Lower lobe of right lung (tissue), 2 donors: ENCODE measurements around the gene EXO1. TPM values are rescaled to one million over a fixed set of nuclear protein-coding genes. Genes with fewer than 3 reads are reported as not detected.
A peak's percentile ranks its signal among the peaks of the same experiment; 100 is the strongest.

Experiments
- ATAC-seq, 2 donors: fragments of 200-7000 bp; cut with Tn5 transposase; one replicate each; pipeline ENCODE4 v1.9.1; 2020 to 2022; ENCODE audit warnings: mild to moderate bottlenecking in 2 of 2, moderate library complexity in 2 of 2
- DNase-seq: peaks from one replicate; pipeline ENCODE4 v3.0.0-alpha.2; 2020
- H3K27ac ChIP-seq: fragments of 200-600 bp; one replicate; pipeline ENCODE4 v1.8.0; 2022
- H3K27me3 ChIP-seq: fragments of 200-600 bp; one replicate; pipeline ENCODE4 v1.8.0; 2022; ENCODE audit warnings: low read depth
- H3K36me3 ChIP-seq: fragments of 200-600 bp; one replicate; pipeline ENCODE4 v1.8.0; 2022; ENCODE audit warnings: mild to moderate bottlenecking
- H3K4me1 ChIP-seq: fragments of 200-600 bp; one replicate; pipeline ENCODE4 v1.8.0; 2022
- H3K4me3 ChIP-seq: fragments of 200-600 bp; one replicate; pipeline ENCODE4 v1.8.0; 2022; ENCODE audit warnings: mild to moderate bottlenecking
- H3K9me3 ChIP-seq: fragments of 200-600 bp; one replicate; pipeline ENCODE4 v1.8.0; 2022
- CTCF ChIP-seq: fragments of 200-600 bp; IDR thresholded peaks from one replicate; pipeline ENCODE4 v1.8.0; 2022; ENCODE audit warnings: antibody characterized with exemption, mild to moderate bottlenecking
- intact Hi-C: fragments of 100-400 bp; cut with DNase I; formaldehyde crosslinking; loops from one replicate; pipeline ENCODE4 v1.11.0; 2022
- total RNA-seq: library from RNA; stranded (reverse); fragmentation: NEBNext Ultra II Directional; extraction: Animal tissue kit (Norgen Biotek cat#: 25700); gene quantifications from one replicate; pipeline ENCODE4 v1.2.1, GENCODE V29; 2021
- donor health status: DM: no; HTN: yes; CAD: no; lungs with severe emphysema.

EXO1 gene
- total RNA-seq, 1 donor from 2014 or later, result 1.4 TPM

- no peak for TF ChIP-seq CTCF
- intact Hi-C loops, result no loop called here
- H3K4me1 ChIP-seq, result no peaks in the 10 kb centered on the region
- ATAC-seq (no peak), DNase-seq (no peak)
- no peaks in the 10 kb centered on the region for H3K27me3 ChIP-seq
- no peak overlapping the region for H3K4me3 ChIP-seq
- no peaks in the 10 kb centered on the region for H3K36me3 ChIP-seq
- H3K9me3 ChIP-seq, result no peaks in the 10 kb centered on the region
- no peak overlapping the region for H3K27ac ChIP-seq
Observed at GRCh38 chr1:241827264-241827663, 20.7 kb upstream of the EXO1 start.

GRCh38 chr1:241828463-241829021 lies 19.5 kb upstream of the EXO1 start:
- Histone ChIP-seq H3K27me3 (no peaks in the 10 kb centered on the region), H3K4me1 (no peaks in the 10 kb centered on the region), H3K36me3 (no peaks in the 10 kb centered on the region), H3K4me3 (no peak overlapping the region), H3K9me3 (no peaks in the 10 kb centered on the region), H3K27ac (no peak overlapping the region)
- intact Hi-C loops, result no loop called here
- TF ChIP-seq CTCF, result no peak
- DNase-seq (no peak), ATAC-seq (no peak)

GRCh38 chr1:241829468-241829867 lies 18.5 kb upstream of the EXO1 start:
- Histone ChIP-seq H3K27me3 (no peaks in the 10 kb centered on the region), H3K4me3 (no peak overlapping the region), H3K9me3 (no peaks in the 10 kb centered on the region), H3K27ac (no peak overlapping the region), H3K4me1 (no peaks in the 10 kb centered on the region), H3K36me3 (no peaks in the 10 kb centered on the region)
- DNase-seq, result no peak
- no peak for TF ChIP-seq CTCF
- intact Hi-C loops, result no loop called here
- no peak for ATAC-seq

- Histone ChIP-seq H3K27me3 (no peaks in the 10 kb centered on the region), H3K4me1 (no peaks in the 10 kb centered on the region), H3K27ac (no peak overlapping the region), H3K36me3 (no peaks in the 10 kb centered on the region), H3K4me3 (no peak overlapping the region), H3K9me3 (no peaks in the 10 kb centered on the region)
- DNase-seq, result no peak
- intact Hi-C loops, result no loop called here
- ATAC-seq, result no peak
- peak; percentile 49 for TF ChIP-seq CTCF
Observed at GRCh38 chr1:241834733-241835377, 13.1 kb upstream of the EXO1 start.

GRCh38 chr1:241836941-241837340 lies 11.1 kb upstream of the EXO1 start:
- intact Hi-C loops, result no loop called here
- H3K27me3 ChIP-seq, result no peaks in the 10 kb centered on the region
- H3K27ac ChIP-seq, result no peak overlapping the region
- no peak for TF ChIP-seq CTCF
- no peaks in the 10 kb centered on the region for H3K4me1 ChIP-seq
- no peaks in the 10 kb centered on the region for H3K36me3 ChIP-seq
- no peak for DNase-seq
- no peak overlapping the region for H3K4me3 ChIP-seq
- no peak for ATAC-seq
- H3K9me3 ChIP-seq, result no peaks in the 10 kb centered on the region
